Right lobe of liver (tissue), 4 donors: ENCODE data around the gene SPG21.

ENCODE experiments used
- POLR2A ChIP-seq: fragments of 450-650 bp; IDR thresholded peaks from one replicate; pipeline ENCODE4 v1.6.1; 2017; ENCODE audit warnings: antibody characterized with exemption, mild to moderate bottlenecking
- TF ChIP-seq, protein P1 (sequence below), 4 donors: fragments of 200-600 bp in 3 of 4; fragments of 450-650 bp in 1 of 4; IDR thresholded peaks; one replicate each; pipeline versions ENCODE4 v1.5.1 to v1.8.0; 2016 to 2022; ENCODE audit warnings: antibody characterized with exemption in 4 of 4, mild to moderate bottlenecking in 2 of 4
- donor health status: DM: no; HTN: no; CAD: no.
- donor health status: DM: no; HTN: no; CAD: no.
- donor health status: DM: no; HTN: yes; CAD: no.

DNA sequence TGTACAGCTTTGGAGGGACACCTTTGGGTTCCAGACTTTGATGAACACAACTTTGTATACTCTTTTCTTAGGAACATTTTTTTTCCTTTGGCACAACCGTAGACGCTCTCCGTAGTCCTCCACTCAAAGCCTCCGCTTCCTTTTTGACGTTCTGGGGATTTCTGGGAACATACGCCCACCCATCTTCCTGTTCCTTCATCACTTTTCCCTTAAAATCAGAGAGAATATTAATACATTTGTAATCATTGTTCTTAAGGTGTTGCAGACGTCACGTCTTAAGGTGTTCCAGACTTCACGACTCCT, 405 bp upstream of the SPG21 start:
- TF ChIP-seq, protein P1, sequence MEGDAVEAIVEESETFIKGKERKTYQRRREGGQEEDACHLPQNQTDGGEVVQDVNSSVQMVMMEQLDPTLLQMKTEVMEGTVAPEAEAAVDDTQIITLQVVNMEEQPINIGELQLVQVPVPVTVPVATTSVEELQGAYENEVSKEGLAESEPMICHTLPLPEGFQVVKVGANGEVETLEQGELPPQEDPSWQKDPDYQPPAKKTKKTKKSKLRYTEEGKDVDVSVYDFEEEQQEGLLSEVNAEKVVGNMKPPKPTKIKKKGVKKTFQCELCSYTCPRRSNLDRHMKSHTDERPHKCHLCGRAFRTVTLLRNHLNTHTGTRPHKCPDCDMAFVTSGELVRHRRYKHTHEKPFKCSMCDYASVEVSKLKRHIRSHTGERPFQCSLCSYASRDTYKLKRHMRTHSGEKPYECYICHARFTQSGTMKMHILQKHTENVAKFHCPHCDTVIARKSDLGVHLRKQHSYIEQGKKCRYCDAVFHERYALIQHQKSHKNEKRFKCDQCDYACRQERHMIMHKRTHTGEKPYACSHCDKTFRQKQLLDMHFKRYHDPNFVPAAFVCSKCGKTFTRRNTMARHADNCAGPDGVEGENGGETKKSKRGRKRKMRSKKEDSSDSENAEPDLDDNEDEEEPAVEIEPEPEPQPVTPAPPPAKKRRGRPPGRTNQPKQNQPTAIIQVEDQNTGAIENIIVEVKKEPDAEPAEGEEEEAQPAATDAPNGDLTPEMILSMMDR (IDR thresholded peaks at IDR 0.05), result no peak
- no peak for TF ChIP-seq POLR2A
